ENCODE data around the gene LGALS7. TPM values are rescaled to one million over a fixed set of nuclear protein-coding genes. Genes with fewer than 3 reads are reported as not detected.

Gene LGALS7
- total RNA-seq, 1 donor from 2014 or later = not detected

DNA sequence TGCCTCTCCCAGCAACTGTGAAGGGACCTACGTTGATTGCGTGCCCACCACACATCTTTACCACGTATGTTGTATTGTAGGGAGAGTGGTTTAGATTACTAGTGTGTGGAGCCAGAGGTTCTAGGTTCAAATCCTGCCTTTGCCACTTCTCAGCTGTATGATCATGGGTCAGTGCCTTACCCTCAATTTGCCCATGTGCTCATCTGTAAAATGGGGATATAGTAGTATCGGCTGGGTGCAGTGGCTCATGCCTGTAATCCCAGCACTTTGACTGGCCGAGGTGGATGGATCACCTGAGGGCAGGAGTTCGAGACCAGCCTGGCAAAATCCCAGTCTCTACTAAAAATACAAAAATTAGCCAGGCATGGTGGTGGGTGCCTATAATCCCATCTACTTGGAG is 40.0 kb upstream of the LGALS7 start:
- H3K4me1 Mint-ChIP-seq = no peaks in the 10 kb centered on the region

DNA sequence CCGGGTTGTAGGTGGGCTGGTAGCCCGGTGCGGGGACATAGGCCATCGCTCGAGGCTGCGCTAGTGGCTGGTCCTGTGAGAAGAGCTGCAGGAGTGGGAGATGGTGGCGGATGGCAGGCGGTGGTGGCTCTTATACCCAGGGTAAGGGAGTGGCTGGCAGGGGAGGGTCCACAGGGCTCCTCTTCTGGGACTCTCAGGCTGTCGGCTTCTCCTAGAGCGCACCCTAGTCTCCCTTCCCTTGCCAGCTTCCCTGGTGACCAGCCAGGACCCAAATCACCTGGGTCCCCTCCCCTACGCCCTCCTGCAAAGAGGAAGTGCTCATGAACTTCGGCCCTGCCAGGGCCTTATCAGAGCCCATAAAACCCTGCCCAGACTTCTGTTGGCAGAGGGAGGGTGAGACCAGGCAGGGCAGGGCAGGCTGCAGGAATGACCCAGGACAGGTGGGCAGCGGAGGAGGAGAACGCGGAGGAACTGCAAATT is 39.6 kb upstream of the LGALS7 start, which contains the start of gene LGALS4:
Gene LGALS4, minus strand, starts transcription at position 105 of the 480 bp plus-strand sequence. Its CDS starts 59 bp downstream, at position 46.
- Mint-ChIP-seq H3K27ac (peak within 1 kb of the TSS; percentile 37), H3K27me3 (ENCODE audit: insufficient read depth, low read depth) (peaks cover 4% of the 10 kb centered on the region), H3K4me1 (peaks cover 3% of the 10 kb centered on the region), H3K4me3 (no peak within 1 kb of the TSS), H3K9me3 (no peaks in the 10 kb centered on the region), H3K36me3 (peaks cover 7% of the 10 kb centered on the region)
- no peak within 1 kb of the TSS for H3K4me2 ChIP-seq
- H3K79me2 ChIP-seq (ENCODE audit: low read depth) = no peaks in the 10 kb centered on the region
- no peaks in the 10 kb centered on the region for H3K27me3 ChIP-seq
- no peaks in the 10 kb centered on the region for H4K20me1 ChIP-seq (ENCODE audit: low read depth)
- H3K9ac ChIP-seq = no peak within 1 kb of the TSS
- H2AFZ ChIP-seq (replicated peaks) = no peak within 1 kb of the TSS
- no peaks in the 10 kb centered on the region for H3K36me3 ChIP-seq
- no peak for DNase-seq (ENCODE audit: low spot score)
- H3F3A ChIP-seq (ENCODE audit: low read depth) = peaks cover 4% of the 10 kb centered on the region
- H3K27ac ChIP-seq = no peak within 1 kb of the TSS
- TF ChIP-seq, protein P1, sequence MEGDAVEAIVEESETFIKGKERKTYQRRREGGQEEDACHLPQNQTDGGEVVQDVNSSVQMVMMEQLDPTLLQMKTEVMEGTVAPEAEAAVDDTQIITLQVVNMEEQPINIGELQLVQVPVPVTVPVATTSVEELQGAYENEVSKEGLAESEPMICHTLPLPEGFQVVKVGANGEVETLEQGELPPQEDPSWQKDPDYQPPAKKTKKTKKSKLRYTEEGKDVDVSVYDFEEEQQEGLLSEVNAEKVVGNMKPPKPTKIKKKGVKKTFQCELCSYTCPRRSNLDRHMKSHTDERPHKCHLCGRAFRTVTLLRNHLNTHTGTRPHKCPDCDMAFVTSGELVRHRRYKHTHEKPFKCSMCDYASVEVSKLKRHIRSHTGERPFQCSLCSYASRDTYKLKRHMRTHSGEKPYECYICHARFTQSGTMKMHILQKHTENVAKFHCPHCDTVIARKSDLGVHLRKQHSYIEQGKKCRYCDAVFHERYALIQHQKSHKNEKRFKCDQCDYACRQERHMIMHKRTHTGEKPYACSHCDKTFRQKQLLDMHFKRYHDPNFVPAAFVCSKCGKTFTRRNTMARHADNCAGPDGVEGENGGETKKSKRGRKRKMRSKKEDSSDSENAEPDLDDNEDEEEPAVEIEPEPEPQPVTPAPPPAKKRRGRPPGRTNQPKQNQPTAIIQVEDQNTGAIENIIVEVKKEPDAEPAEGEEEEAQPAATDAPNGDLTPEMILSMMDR (IDR thresholded peaks at IDR 0.05) = no peak
- no peak for TF ChIP-seq EZH2phosphoT487 (IDR thresholded peaks at IDR 0.05)
- TF ChIP-seq EZH2 (IDR thresholded peaks at IDR 0.05) = no peak
- no peak within 1 kb of the TSS for H3K4me3 ChIP-seq
- H3K4me1 ChIP-seq = peaks cover 3% of the 10 kb centered on the region
- no peaks in the 10 kb centered on the region for H3K9me3 ChIP-seq (ENCODE audit: low read depth)

More for the DNA sequence above, 40.0 kb upstream of the LGALS7 start:
- Histone ChIP-seq H3F3A (ENCODE audit: low read depth) (peaks cover under 1% of the 10 kb centered on the region), H3K4me3 (no peak overlapping the region), H3K36me3 (no peaks in the 10 kb centered on the region), H3K27me3 (no peaks in the 10 kb centered on the region), H3K79me2 (ENCODE audit: low read depth) (no peaks in the 10 kb centered on the region), H3K27ac (no peak overlapping the region), H3K9me3 (ENCODE audit: low read depth) (no peaks in the 10 kb centered on the region), H3K4me1 (no peaks in the 10 kb centered on the region), H3K9ac (no peak overlapping the region), H2AFZ (replicated peaks) (no peak overlapping the region), H4K20me1 (ENCODE audit: low read depth) (no peaks in the 10 kb centered on the region), H3K4me2 (no peak overlapping the region)
- H3K27ac Mint-ChIP-seq = no peak overlapping the region
- H3K4me3 Mint-ChIP-seq = no peak overlapping the region
- no peak for DNase-seq (ENCODE audit: low spot score)
- H3K9me3 Mint-ChIP-seq = no peaks in the 10 kb centered on the region
- TF ChIP-seq EZH2phosphoT487 (IDR thresholded peaks at IDR 0.05) (no peak), EZH2 (IDR thresholded peaks at IDR 0.05) (no peak)
- TF ChIP-seq, protein P1 (IDR thresholded peaks at IDR 0.05) = no peak
- H3K27me3 Mint-ChIP-seq (ENCODE audit: insufficient read depth, low read depth) = peaks cover 4% of the 10 kb centered on the region
- peaks cover 9% of the 10 kb centered on the region for H3K36me3 Mint-ChIP-seq

DNA sequence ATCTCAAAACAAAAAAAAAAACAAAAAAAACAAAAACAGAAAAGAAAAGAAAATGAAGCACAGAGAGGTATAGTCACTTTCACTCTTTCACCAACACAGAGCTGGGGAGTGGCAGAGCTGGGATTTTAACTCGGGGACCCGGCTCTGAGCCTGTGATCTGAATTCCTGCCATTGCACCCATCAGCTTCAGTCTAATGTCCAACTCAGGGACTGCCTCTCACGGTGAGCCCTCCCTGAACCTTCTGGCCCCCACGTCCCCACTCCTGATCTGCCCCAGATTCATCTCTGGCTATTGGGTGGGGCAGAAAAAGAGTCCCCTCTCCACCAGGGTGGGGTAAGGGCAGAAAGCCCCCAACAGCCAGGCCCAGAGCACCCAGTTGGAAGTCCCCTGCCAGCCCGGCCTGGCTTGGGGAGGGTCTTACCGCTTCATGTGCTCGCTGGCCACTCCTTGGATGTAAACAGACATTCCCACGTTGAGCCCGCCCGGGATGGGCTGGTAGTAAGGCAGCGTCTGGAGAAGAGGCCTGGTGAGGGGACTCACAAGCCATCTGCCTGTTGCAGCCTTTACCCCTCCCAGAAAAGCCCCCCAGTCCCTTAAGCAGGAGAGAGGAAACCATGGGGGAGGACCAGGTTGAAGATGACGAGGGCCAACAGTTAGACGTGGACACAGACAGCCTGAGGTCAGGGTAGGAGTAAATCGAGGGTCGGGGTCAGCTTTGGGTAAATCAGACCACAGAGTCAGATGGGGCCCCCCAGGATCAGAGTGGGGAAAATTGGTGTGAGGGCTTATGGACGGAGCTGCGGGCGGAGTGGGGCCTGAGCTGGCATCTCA is 38.9 kb upstream of the LGALS7 start:
- peaks cover 3% of the 10 kb centered on the region for H3K4me1 ChIP-seq
- H3K4me2 ChIP-seq = no peak overlapping the region
- H3K27me3 ChIP-seq = no peaks in the 10 kb centered on the region
- Mint-ChIP-seq H3K36me3 (peaks cover 7% of the 10 kb centered on the region), H3K9me3 (no peaks in the 10 kb centered on the region), H3K4me1 (peaks cover 9% of the 10 kb centered on the region), H3K27me3 (ENCODE audit: insufficient read depth, low read depth) (peaks cover 4% of the 10 kb centered on the region), H3K27ac (peak overlapping the region; percentile 37), H3K4me3 (no peak overlapping the region)
- H2AFZ ChIP-seq (replicated peaks) = no peak overlapping the region
- H3K27ac ChIP-seq = no peak overlapping the region
- peaks cover 4% of the 10 kb centered on the region for H3F3A ChIP-seq (ENCODE audit: low read depth)
- TF ChIP-seq EZH2 (IDR thresholded peaks at IDR 0.05) (no peak), EZH2phosphoT487 (IDR thresholded peaks at IDR 0.05) (no peak)
- TF ChIP-seq, protein P1 (IDR thresholded peaks at IDR 0.05) = no peak
- DNase-seq (ENCODE audit: low spot score) = no peak
- no peaks in the 10 kb centered on the region for H4K20me1 ChIP-seq (ENCODE audit: low read depth)
- no peaks in the 10 kb centered on the region for H3K9me3 ChIP-seq (ENCODE audit: low read depth)
- H3K4me3 ChIP-seq = no peak overlapping the region
- H3K79me2 ChIP-seq (ENCODE audit: low read depth) = no peaks in the 10 kb centered on the region
- no peaks in the 10 kb centered on the region for H3K36me3 ChIP-seq
- no peak overlapping the region for H3K9ac ChIP-seq

Measured in neural progenitor cell (in vitro differentiated cells).